GM12878 (cell line): Measurements from ENCODE around the gene SNX4. TPM values are rescaled to one million over a fixed set of nuclear protein-coding genes. Genes with fewer than 3 reads are reported as not detected.
A peak's percentile ranks its signal among the peaks of the same experiment; 100 is the strongest.

Source experiments
- ATF2 ChIP-seq: IDR thresholded peaks from 2 replicates; pipeline ENCODE4 v1.6.1; 2012; ENCODE audit warnings: low read length, inconsistent platforms
- CBX3 ChIP-seq: fragments of 200-600 bp; sonication (generic); IDR thresholded peaks from 2 replicates; pipeline ENCODE4 v1.6.1; 2016; ENCODE audit warnings: low read depth, borderline replicate concordance
- CBX5 ChIP-seq: sonication (generic); IDR thresholded peaks from 2 replicates; pipeline ENCODE4 v1.6.1; 2016; ENCODE audit warnings: low read depth, moderate library complexity, mild to moderate bottlenecking, inconsistent platforms
- CHD1 ChIP-seq: IDR thresholded peaks from 2 replicates; pipeline ENCODE4 v1.6.1; 2012; ENCODE audit warnings: low read depth, low read length, improper control_type of control experiment
- CREB1 ChIP-seq: IDR thresholded peaks from 2 replicates; pipeline ENCODE4 v1.6.1; 2012; ENCODE audit warnings: low read depth, mild to moderate bottlenecking, inconsistent platforms
- ESRRA ChIP-seq: IDR thresholded peaks from 2 replicates; pipeline ENCODE4 v1.6.1; 2012; ENCODE audit warnings: mild to moderate bottlenecking, low read length, improper control_type of control experiment
- EZH2 ChIP-seq: IDR thresholded peaks from 2 replicates; pipeline ENCODE4 v1.6.1; 2012; ENCODE audit warnings: low read depth, mild to moderate bottlenecking, control low read depth, inconsistent platforms, low read length, borderline replicate concordance; ENCODE audit not compliant: control insufficient read depth
- FOXK2 ChIP-seq: fragments of 450-650 bp; IDR thresholded peaks from 2 replicates; pipeline ENCODE4 v1.6.1; 2017; ENCODE audit warnings: mild to moderate bottlenecking, moderate library complexity
- FOXM1 ChIP-seq: IDR thresholded peaks from 2 replicates; pipeline ENCODE4 v1.6.1; 2012; ENCODE audit warnings: low read depth, mild to moderate bottlenecking, inconsistent platforms, low read length, moderate library complexity
- HDAC6 ChIP-seq: fragments of 200-600 bp; sonication (generic); IDR thresholded peaks from one replicate; pipeline ENCODE4 v1.8.0; 2017; ENCODE audit warnings: antibody characterized with exemption; ENCODE audit not compliant: unreplicated experiment
- JUNB ChIP-seq: IDR thresholded peaks from 2 replicates; pipeline ENCODE4 v1.6.1; 2016; ENCODE audit warnings: antibody characterized with exemption, mild to moderate bottlenecking
- KDM1A ChIP-seq: fragments of 200-600 bp; sonication (generic); IDR thresholded peaks from 2 replicates; pipeline ENCODE4 v1.6.1; 2016; ENCODE audit warnings: borderline replicate concordance
- MEF2A ChIP-seq: IDR thresholded peaks from 2 replicates; pipeline ENCODE4 v1.6.1; 2011; ENCODE audit warnings: low read depth, mild to moderate bottlenecking, low read length, moderate library complexity; ENCODE audit not compliant: insufficient read depth
- MLLT1 ChIP-seq: fragments of 450-650 bp; IDR thresholded peaks from 2 replicates; pipeline ENCODE4 v1.6.1; 2016; ENCODE audit warnings: mild to moderate bottlenecking
- NFIC ChIP-seq: IDR thresholded peaks from 2 replicates; pipeline ENCODE4 v1.6.1; 2012; ENCODE audit warnings: low read depth, mild to moderate bottlenecking, inconsistent platforms, low read length, moderate library complexity
- SIN3A ChIP-seq: IDR thresholded peaks from 2 replicates; pipeline ENCODE4 v1.6.1; 2012; ENCODE audit warnings: low read depth, low read length, improper control_type of control experiment
- SPI1 ChIP-seq: IDR thresholded peaks from 2 replicates; pipeline ENCODE4 v1.6.1; 2011; ENCODE audit warnings: low read depth, mild to moderate bottlenecking, low read length, moderate library complexity, borderline replicate concordance; ENCODE audit not compliant: insufficient read depth
- USF2 ChIP-seq: IDR thresholded peaks from 2 replicates; pipeline ENCODE4 v1.6.1; 2011; ENCODE audit warnings: low read depth, low read length, improper control_type of control experiment, borderline replicate concordance
- ZBED1 ChIP-seq: IDR thresholded peaks from 2 replicates; pipeline ENCODE4 v1.6.1; 2016; ENCODE audit warnings: borderline replicate concordance
- polyA plus RNA-seq, 11 experiments: library from polyadenylated mRNA; depleted of rRNA in 4 of 11; unstranded in 6 of 11; stranded (reverse) in 5 of 11; fragments of >200 nt; fragmentation: Nextera tagmentation in 4 of 11; fragmentation: Illumina TruSeq in 1 of 11; extraction: Ambion mirVana in 4 of 11; extraction: Trizol in 1 of 11; gene quantifications; 1 replicate in 1 of 11; 2 replicates in 10 of 11; pipeline versions ENCODE4 v1.2.1 to v1.2.3, GENCODE V29; 2011 to 2016; ENCODE audit warnings: inconsistent platforms in 2 of 11, missing spikeins in 2 of 11, low read depth in 1 of 11
- total RNA-seq, 4 experiments: library from RNA; depleted of rRNA in 3 of 4; stranded (reverse); fragments of >200 nt in 3 of 4; fragmentation: Illumina TruSeq in 1 of 4; extraction: Trizol in 1 of 4; gene quantifications; 2 replicates each; pipeline versions ENCODE4 v1.2.1 to v1.2.3, GENCODE V29; 2013 to 2021

SNX4 gene
- total and polyA plus RNA-seq, 10 of the 15 experiments (the other 5 are each of a cell fraction or from before 2014, with no cell fraction given) = 33.4 to 94.5 (median 60.5) TPM

- TF ChIP-seq FOXM1 (peak; percentile 78; the same call in 1 of the 2 replicates), ATF2 (peak; percentile 78; the same call in 1 of the 2 replicates), MEF2A (peak; percentile 94), SPI1 (no peak), HDAC6 (no peak), EZH2 (no peak), JUNB (peak; percentile 96), CBX5 (no peak), FOXK2 (no peak), MLLT1 (0 out of 2 replicates have a peak, but pooled peaks have one; percentile 52), CHD1 (no peak), KDM1A (no peak), ESRRA (no peak), SIN3A (no peak), USF2 (no peak), NFIC (peak; percentile 85), CREB1 (no peak), CBX3 (no peak), ZBED1 (peak; percentile 65; the same call in 1 of the 2 replicates)
Observed at GRCh38 chr3:125512135-125512920, 7.7 kb downstream of the SNX4 start (continued).
